Uterus (tissue), 2 donors: ENCODE results near the gene ALLC.

Experiments used
- POLR2A ChIP-seq, 2 donors: fragments of 450-650 bp; IDR thresholded peaks; one replicate each; pipeline ENCODE4 v1.6.1; 2016; ENCODE audit warnings: antibody characterized with exemption in 2 of 2, mild to moderate bottlenecking in 1 of 2, moderate library complexity in 1 of 2
- TF ChIP-seq, protein P1 (sequence below), 4 experiments: fragments of 200-600 bp in 2 of 4; fragments of 450-650 bp in 2 of 4; sonication (generic) in 2 of 4; IDR thresholded peaks; one replicate each; pipeline ENCODE4 v1.5.1; 2016 to 2019; ENCODE audit warnings: antibody characterized with exemption in 4 of 4, mild to moderate bottlenecking in 2 of 4, moderate library complexity in 1 of 4

DNA sequence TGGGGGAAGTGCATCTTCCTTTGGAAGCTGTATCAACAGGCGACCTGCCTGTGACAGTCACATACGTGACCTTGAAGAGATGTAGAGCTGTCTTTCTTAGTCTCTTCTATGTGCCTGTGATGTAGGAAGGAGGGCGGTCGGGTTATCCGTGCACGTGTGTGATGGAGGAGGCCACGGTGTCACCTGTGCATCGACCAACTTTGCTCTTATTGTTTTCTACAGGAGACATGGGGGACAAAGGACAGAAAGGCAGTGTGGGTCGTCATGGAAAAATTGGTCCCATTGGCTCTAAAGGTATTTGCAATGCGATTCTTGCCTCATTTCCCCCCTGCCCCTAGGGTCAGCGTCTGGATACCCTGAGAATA is 20.7 kb upstream of the ALLC start:
- TF ChIP-seq, protein P1, sequence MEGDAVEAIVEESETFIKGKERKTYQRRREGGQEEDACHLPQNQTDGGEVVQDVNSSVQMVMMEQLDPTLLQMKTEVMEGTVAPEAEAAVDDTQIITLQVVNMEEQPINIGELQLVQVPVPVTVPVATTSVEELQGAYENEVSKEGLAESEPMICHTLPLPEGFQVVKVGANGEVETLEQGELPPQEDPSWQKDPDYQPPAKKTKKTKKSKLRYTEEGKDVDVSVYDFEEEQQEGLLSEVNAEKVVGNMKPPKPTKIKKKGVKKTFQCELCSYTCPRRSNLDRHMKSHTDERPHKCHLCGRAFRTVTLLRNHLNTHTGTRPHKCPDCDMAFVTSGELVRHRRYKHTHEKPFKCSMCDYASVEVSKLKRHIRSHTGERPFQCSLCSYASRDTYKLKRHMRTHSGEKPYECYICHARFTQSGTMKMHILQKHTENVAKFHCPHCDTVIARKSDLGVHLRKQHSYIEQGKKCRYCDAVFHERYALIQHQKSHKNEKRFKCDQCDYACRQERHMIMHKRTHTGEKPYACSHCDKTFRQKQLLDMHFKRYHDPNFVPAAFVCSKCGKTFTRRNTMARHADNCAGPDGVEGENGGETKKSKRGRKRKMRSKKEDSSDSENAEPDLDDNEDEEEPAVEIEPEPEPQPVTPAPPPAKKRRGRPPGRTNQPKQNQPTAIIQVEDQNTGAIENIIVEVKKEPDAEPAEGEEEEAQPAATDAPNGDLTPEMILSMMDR (IDR thresholded peaks at IDR 0.05) = no peak
- no peak for TF ChIP-seq POLR2A (IDR thresholded peaks at IDR 0.05)
